Activated CD8-positive, alpha-beta T cell treated with anti-CD3 and anti-CD28 coated beads for 36 hours (primary cell): Measurements from ENCODE around the gene SPEF2. TPM values are rescaled to one million over a fixed set of nuclear protein-coding genes. Genes with fewer than 3 reads are reported as not detected.

Experiments
- ATAC-seq: fragments of 200-7000 bp; cut with Tn5 transposase; one replicate; pipeline ENCODE4 v1.10.0; 2021; ENCODE audit warnings: mild to moderate bottlenecking, moderate library complexity
- CTCF ChIA-PET: fragments of 350-600 bp; sonication (Branson Sonifier 250); formaldehyde crosslinking; loops from one replicate; lab custom pipeline; 2021; ENCODE audit warnings: antibody characterized with exemption; lab: Charles Lee
- POLR2A ChIA-PET: fragments of 350-600 bp; sonication (Branson Sonifier 250); formaldehyde crosslinking; loops from one replicate; lab custom pipeline; 2021; ENCODE audit warnings: antibody characterized with exemption; lab: Charles Lee
- DNase-seq: peaks from one replicate; pipeline ENCODE4 v3.0.0-alpha.2; 2020
- H3K27ac Mint-ChIP-seq: one replicate; pipeline ENCODE4 v1.8.0; 2021; ENCODE audit warnings: mild to moderate bottlenecking, mixed read lengths
- H3K27me3 Mint-ChIP-seq: one replicate; pipeline ENCODE4 v1.8.0; 2021; ENCODE audit warnings: mixed read lengths
- H3K36me3 Mint-ChIP-seq: one replicate; pipeline ENCODE4 v1.8.0; 2021; ENCODE audit warnings: low read depth, mixed read lengths
- H3K4me1 Mint-ChIP-seq: one replicate; pipeline ENCODE4 v1.8.0; 2021; ENCODE audit warnings: low read depth, mixed read lengths
- H3K4me3 Mint-ChIP-seq: one replicate; pipeline ENCODE4 v1.8.0; 2021; ENCODE audit warnings: mild to moderate bottlenecking, moderate library complexity, mixed read lengths
- H3K9me3 Mint-ChIP-seq: one replicate; pipeline ENCODE4 v1.8.0; 2021; ENCODE audit warnings: mixed read lengths
- intact Hi-C: fragments of 100-400 bp; cut with micrococcal nuclease; formaldehyde crosslinking; loops from one replicate; pipeline ENCODE4 v1.10.0; 2022
- total RNA-seq, 2 experiments: library from RNA; stranded (reverse); gene quantifications; one replicate each; pipeline ENCODE4 v1.2.3, GENCODE V29; 2021
- TF ChIP-seq, protein P1 (sequence below): fragments of 200-600 bp; IDR thresholded peaks from one replicate; pipeline ENCODE4 v1.8.0; 2022; ENCODE audit warnings: antibody characterized with exemption, mild to moderate bottlenecking

Gene SPEF2
- total RNA-seq, 2 experiments from 2014 or later: 8.4 to 9.9 TPM

- intact Hi-C loops: loop anchor here (5.0 kb wide), 4 partner anchors 37 to 242 kb away; partner anchors contain the start of gene SPEF2
- H3K9me3 Mint-ChIP-seq: no peaks in the 10 kb centered on the region
- TF ChIP-seq, protein P1, sequence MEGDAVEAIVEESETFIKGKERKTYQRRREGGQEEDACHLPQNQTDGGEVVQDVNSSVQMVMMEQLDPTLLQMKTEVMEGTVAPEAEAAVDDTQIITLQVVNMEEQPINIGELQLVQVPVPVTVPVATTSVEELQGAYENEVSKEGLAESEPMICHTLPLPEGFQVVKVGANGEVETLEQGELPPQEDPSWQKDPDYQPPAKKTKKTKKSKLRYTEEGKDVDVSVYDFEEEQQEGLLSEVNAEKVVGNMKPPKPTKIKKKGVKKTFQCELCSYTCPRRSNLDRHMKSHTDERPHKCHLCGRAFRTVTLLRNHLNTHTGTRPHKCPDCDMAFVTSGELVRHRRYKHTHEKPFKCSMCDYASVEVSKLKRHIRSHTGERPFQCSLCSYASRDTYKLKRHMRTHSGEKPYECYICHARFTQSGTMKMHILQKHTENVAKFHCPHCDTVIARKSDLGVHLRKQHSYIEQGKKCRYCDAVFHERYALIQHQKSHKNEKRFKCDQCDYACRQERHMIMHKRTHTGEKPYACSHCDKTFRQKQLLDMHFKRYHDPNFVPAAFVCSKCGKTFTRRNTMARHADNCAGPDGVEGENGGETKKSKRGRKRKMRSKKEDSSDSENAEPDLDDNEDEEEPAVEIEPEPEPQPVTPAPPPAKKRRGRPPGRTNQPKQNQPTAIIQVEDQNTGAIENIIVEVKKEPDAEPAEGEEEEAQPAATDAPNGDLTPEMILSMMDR: no peak
Measured at GRCh38 chr5:35859101-35859661, 241.5 kb downstream of the SPEF2 start.

DNA sequence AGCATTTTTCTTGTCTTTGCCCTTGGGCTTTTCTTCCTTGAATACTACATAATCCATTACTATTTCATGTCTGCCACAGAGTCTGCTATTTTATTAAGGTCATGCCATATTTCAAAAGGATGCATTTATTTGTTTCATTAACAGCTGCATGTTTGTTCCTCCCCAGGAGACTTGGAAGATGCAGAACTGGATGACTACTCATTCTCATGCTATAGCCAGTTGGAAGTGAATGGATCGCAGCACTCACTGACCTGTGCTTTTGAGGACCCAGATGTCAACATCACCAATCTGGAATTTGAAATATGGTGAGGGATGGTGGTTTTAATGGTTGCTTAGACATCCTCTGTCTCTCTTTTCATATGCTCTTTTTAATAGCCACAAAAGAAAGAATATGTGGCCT, 243.0 kb downstream of the SPEF2 start:
- Mint-ChIP-seq H3K36me3 (peaks cover 94% of the 10 kb centered on the region), H3K4me1 (peaks cover 73% of the 10 kb centered on the region), H3K9me3 (peaks cover 6% of the 10 kb centered on the region), H3K4me3 (peak overlapping the region; percentile 95), H3K27me3 (no peaks in the 10 kb centered on the region), H3K27ac (peak overlapping the region; percentile 97)
- TF ChIP-seq, protein P1: no peak
- DNase-seq: no peak
- ChIA-PET POLR2A (interaction anchor here (0.6 to 15.5 kb wide), 9 partner anchors 10 to 77 kb away, joined by 3 to 253 read pairs (median 42); no protein-coding TSS in a partner anchor), CTCF (interaction anchor here (1.1 to 11.9 kb wide), 8 partner anchors 14 to 243 kb away, joined by 3 to 101 read pairs (median 8); partner anchors contain the start of gene SPEF2)
- intact Hi-C loops: no loop called here
- no peak for ATAC-seq

More at GRCh38 chr5:35859101-35859661, 241.5 kb downstream of the SPEF2 start:
- Mint-ChIP-seq H3K4me3 (peak overlapping the region; percentile 95), H3K4me1 (peaks cover 75% of the 10 kb centered on the region), H3K27me3 (no peaks in the 10 kb centered on the region), H3K36me3 (peaks cover 95% of the 10 kb centered on the region), H3K27ac (peak overlapping the region; percentile 97)
- ChIA-PET POLR2A (interaction anchor here (0.6 to 15.5 kb wide), 24 partner anchors 8 to 242 kb away, joined by 3 to 253 read pairs (median 6); partner anchors contain the start of gene SPEF2), CTCF (interaction anchor here (1.0 to 11.9 kb wide), 20 partner anchors 9 to 208 kb away, joined by 3 to 101 read pairs (median 4); no protein-coding TSS in a partner anchor)
- DNase-seq: no peak
- ATAC-seq: peak; percentile 5

GRCh38 chr5:35861718-35862117, 244.1 kb downstream of the SPEF2 start:
- ChIA-PET POLR2A (interaction anchor here (0.8 to 15.5 kb wide), 4 partner anchors 11 to 61 kb away, joined by 3 to 168 read pairs (median 94); no protein-coding TSS in a partner anchor), CTCF (interaction anchor here (1.2 to 8.1 kb wide), 9 partner anchors 13 to 245 kb away, joined by 4 to 59 read pairs (median 8); partner anchors contain the start of gene SPEF2)
- TF ChIP-seq, protein P1: no peak
- Mint-ChIP-seq H3K27me3 (no peaks in the 10 kb centered on the region), H3K9me3 (peaks cover 6% of the 10 kb centered on the region), H3K36me3 (peaks cover 93% of the 10 kb centered on the region), H3K4me1 (peaks cover 73% of the 10 kb centered on the region), H3K4me3 (peak overlapping the region; percentile 95), H3K27ac (peak overlapping the region; percentile 97)
- ATAC-seq (no peak), DNase-seq (no peak)
- intact Hi-C loops: no loop called here

GRCh38 chr5:35862126-35862525, 244.5 kb downstream of the SPEF2 start:
- Mint-ChIP-seq H3K4me1 (peaks cover 72% of the 10 kb centered on the region), H3K27me3 (no peaks in the 10 kb centered on the region), H3K4me3 (peak overlapping the region; percentile 95), H3K9me3 (peaks cover 6% of the 10 kb centered on the region), H3K27ac (peak overlapping the region; percentile 97), H3K36me3 (peaks cover 91% of the 10 kb centered on the region)
- ATAC-seq (no peak), DNase-seq (peak; percentile 50)
- intact Hi-C loops: no loop called here
- ChIA-PET CTCF (interaction anchor here (1.1 to 8.1 kb wide), 12 partner anchors 8 to 245 kb away, joined by 3 to 59 read pairs (median 7); partner anchors contain the start of gene SPEF2), POLR2A (interaction anchor here (0.8 to 15.5 kb wide), 10 partner anchors 8 to 81 kb away, joined by 3 to 168 read pairs (median 8); no protein-coding TSS in a partner anchor)
- TF ChIP-seq, protein P1: no peak
